Activated CD8-positive, alpha-beta memory T cell treated with anti-CD3 and anti-CD28 coated beads, Interleukin-2, amount 50 U/mL, for 1 hour (primary cell): ENCODE measurements around the gene BRF1.
"Not testable (repeated sequence)": the region's sequence is repeated elsewhere in the genome, so short reads cannot be mapped to it uniquely, and the experiment has no call there.

Source experiments
- DNase-seq: peaks from one replicate; pipeline ENCODE4 v3.0.0-alpha.2; 2020; ENCODE audit errors: extremely low read depth

Gene BRF1

DNA sequence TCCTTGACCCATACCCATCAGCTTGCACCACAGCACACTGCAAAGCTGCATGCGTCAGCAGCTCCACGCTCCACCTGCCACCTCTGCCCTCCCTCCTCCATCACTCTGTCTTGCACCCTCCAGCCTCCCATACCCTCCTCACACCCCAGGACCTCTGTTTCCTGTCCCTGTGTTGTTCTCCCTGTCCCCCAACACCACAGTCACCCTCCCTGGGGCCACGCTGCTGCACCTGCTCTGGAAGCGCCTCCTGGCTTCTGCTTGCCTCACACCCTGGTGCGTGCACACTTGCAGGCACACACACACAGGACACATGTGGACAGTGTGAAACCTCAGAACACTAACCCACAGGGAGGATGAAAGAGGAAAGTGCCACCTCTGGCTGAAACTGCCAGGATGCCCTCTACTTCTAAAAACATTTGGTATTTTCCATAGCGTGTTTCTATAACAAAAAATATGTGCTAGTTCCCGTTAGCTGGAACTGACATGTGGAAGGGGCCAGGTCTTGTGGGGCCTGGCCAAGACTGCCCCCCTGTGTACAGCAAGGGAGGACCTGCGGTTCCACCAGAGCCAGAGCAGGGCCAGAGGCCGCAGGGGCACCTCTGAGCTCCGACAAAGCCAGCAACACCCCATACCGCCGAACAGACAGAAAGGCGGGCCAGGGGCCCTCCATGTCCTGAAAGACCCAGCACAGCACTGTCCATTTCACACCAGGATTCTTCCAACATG is 10.0 kb downstream of the BRF1 start:
- DNase-seq: no peak

DNA sequence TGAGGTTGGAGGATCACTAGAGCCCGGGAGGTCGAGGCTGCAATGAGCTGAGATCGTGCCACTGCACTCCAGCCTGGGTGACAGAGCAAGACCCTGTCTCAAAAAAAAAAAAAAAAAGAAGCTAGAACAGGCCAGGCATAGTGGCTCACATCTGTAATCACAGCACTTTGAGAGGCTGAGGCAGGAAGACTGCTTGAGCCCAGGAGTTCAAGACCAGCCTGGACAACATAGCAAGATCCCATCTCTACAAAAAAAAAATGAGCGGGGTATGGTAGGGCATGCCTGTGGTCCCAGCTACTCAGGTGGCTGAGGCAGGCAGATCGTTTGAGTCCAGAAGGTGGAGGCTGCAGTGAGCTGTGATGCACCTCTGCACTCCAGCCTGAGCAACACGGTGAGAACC is 11.9 kb downstream of the BRF1 start:
- DNase-seq: not testable (repeated sequence)

DNA sequence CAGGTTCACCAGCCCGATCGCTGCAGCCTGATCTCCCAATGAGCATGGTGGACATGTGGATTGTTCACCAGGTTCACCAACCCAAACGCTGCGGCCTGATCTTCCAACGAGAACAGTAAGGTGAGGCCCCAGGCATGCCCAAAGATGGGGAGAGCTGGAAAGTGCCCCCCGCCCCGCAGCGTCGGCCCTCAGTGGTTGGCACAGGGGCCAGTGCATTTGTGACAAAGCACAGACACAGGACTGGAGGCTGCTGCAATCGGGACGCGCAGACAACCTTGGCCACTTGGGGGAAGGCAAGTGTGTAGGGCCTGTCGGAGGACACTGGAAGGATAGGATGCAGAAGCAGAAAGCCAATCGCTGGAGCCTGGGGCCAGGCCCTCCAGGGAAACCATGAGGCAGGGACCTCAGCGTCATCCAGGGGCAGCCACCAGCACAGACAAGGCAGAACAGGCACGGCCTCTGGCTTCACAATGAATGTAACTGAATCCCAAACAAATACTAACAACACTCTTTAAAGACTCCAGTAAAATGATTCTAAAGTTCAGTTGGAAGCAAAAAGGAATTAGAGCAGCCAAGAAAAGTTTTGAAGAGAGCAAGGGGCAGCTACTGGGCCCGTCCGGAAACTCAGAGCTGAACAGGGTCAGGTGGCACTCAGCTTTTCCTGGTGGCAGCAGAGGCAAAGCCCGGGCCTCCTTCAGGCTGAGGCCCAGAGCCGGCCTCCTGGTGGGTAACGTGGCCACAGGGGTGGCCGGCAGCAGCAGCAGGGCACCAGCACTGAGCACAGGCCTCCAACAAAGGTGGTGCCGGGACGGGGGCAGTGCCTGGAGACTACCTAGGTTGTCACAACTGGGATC is 13.3 kb downstream of the BRF1 start:
- no peak for DNase-seq

DNA sequence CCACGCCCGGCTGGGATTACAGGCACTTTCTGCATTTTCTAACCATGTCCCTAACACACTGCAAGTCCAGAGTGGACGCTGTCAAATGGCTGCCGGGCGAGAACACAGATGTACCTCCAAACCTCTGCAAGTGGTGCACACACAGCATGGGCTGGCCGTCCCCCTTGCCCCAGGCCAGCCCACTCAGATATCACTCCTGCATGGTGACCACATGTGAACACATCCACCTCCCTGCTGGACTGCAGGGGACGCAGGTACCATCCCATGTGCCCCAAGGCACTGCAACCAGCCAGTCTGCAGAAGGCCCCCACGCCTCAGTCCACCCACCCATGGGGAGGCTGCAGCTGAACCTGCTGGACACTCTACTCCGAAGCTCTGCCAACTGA is 14.0 kb downstream of the BRF1 start:
- DNase-seq: no peak

DNA sequence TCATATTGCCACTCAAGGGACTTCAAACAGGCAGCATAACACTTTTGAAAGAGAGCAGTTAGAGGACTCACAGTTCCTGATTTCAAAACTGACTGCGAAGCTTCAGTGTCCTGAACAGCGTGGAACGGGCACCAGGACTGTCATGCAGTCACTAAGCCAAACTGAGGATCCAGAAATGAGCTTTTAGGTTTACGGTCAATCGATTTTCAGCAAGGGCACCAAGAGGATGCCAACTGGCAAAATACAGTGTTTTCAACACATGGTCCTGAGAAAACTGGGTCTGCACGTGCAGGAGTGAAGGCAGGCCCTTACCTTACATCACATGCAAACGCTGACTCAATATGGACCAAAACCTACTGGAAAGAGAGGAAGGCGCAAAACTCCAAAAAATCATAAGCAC is 15.6 kb downstream of the BRF1 start:
- no peak for DNase-seq

DNA sequence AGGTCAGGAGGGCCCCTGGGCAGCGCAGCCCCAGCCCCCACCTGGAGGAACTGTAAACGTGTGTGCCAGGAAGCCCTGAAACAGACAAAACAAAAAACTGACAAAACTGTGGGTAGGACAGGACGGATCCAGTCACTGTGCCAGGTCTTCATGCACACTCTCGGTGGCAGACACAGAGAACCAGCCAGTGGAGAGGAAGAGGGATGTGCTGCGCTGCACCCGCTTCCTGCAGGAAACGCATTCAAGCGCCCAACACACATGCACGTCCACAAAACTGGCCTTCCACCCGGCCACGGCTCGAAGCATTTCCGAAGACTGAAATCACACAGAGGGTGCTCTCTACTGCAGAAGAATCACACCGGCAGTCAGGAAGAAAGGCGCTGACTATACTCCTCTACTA is 16.9 kb downstream of the BRF1 start:
- no peak for DNase-seq

DNA sequence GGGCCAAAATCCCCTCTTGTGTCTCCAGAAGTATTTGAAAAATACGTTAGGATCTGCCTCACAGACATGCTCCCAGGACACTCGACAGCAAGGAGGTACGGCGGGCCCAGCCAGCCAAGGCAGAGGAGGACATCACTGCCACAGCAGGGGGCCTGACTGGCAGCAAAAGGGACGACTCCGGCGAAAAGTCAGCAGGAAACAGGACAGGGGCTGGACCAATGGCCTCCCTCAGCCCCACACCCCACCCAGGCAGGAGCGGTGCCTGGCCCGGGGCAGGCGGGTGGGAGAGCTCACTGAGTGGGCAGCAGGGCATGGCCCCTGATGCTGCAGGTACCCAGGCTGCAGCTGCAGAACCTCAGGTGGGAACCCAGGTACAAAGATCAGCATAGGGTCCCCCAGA is 17.8 kb downstream of the BRF1 start:
- DNase-seq: no peak

DNA sequence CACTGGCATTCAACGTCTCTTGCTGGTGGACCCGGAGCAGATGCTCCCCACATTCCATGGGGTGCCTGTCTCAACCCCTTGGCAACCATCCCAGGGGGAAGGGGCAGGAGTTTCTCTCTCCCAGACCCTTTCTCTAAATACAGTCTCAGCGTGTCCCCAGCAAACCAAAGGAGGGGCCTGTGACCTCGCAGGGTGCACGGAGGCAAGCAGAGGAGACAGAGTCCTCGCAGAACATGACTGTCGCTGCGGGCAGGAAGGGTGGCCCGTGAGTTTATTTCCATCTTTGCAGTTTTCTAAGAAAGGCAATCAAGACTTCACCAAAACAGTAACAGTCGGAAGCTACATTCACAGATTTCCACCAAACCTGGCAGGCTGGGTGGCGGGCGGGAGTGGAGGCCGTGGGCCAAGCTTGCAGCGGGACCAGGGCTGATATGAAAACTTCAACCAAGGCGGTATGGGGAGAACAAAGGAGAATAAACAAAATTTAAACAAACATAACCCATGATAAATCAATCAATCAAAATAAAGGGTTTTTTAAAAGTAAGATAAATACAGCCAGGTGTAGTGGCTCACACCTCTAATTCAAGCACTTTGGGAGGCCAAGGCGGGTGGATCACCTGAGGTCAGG is 18.6 kb downstream of the BRF1 start:
- no peak for DNase-seq

DNA sequence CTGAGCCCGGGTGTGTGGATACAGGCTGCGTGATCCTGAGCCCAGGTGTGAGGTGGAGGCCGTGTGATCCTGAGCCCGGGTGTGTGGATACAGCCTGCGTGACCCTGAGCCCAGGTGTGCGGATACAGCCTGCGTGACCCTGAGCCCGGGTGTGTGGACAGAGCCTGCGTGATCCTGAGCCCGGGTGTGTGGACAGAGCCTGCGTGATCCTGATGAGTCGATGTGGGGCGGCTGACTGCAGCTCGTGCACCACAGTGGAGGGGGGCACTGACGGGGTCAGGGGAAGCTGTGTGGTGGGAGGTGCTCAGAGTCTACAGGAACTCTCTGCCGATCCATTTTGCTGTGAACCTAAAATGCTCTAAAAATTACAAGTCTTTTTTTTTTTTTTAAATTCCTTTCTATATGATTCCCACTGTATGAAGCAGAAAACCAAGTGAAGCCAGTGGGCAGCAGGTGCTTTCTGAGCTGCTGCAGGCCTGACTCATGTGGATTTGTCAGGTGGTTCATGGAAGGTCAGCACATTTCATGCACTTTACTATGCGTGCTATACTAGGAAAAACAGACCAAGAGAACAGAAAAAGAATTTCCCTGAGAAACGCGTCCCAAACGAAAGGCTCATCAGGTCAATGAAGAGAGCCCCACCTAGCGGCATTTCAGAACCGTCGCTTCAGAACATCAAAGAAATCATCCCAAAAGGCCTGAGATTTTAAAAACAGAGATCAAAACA is 19.3 kb downstream of the BRF1 start:
- DNase-seq: no peak

DNA sequence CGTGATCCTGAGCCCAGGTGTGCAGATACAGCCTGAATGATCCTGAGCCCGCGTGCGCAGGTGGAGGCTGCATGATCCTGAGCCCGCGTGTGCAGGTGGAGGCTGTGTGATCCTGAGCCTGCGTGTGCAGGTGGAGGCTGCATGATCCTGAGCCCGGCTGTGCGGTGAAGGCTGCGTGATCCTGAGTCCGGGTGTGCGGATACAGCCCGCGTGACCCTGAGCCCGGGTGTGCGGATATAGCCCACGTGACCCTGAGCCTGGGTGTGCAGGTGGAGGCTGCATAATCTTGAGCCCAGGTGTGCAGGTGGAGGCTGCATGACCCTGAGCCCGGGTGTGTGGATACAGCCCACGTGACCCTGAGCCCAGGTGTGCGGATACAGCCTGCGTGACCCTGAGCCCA is 20.3 kb downstream of the BRF1 start:
- no peak for DNase-seq

DNA sequence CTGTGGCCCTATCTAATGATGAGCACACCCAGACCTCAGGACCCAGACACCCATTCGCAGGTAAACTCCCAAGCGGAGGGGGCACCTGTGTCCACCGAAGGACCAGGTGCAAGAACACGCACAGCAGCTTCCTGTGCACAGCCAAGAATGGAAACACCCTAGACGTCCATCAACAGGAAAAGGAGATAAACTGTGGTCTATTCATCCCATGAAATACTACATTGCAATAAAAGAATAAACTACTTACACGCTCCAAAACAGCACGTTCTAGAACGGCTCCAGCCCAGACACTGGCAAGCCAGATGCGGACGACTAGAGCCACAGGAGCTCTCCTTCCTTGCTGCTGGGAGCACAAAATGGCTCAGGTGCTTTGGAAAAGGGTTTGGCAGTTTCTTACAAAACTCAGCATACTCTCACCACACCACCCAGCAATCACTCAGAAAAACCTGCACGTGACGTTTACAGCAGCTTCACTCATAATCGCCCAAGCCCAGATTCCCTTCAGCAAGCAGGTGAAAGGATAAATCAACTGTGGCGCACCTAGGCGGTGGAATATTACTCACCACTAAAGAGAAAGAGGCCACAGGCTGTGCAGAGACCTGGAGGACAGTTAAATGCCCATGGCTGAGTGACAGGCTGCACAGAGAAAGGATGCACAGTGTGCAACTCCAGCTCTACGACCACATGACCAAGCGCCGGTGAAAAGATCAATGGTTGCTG is 21.0 kb downstream of the BRF1 start:
- DNase-seq: no peak

DNA sequence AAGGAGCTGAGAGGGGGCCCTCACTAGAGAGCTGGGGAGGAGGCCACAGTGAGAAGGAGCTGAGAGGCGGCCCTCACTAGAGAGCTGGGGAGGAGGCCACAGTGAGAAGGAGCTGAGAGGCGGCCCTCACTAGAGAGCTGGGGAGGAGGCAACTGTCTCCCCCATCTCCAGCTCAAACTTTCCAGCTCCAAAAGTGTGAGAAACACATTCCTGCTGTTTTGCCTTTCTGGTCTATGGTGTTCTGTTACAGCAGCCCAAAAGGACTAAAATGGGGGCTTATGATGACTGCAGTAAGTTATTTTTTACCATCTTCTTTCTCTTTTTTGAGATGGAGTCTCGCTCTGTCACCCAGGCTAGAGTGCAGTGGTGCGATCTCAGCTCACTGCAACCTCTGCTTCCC is 23.4 kb downstream of the BRF1 start:
- not testable (repeated sequence) for DNase-seq

DNA sequence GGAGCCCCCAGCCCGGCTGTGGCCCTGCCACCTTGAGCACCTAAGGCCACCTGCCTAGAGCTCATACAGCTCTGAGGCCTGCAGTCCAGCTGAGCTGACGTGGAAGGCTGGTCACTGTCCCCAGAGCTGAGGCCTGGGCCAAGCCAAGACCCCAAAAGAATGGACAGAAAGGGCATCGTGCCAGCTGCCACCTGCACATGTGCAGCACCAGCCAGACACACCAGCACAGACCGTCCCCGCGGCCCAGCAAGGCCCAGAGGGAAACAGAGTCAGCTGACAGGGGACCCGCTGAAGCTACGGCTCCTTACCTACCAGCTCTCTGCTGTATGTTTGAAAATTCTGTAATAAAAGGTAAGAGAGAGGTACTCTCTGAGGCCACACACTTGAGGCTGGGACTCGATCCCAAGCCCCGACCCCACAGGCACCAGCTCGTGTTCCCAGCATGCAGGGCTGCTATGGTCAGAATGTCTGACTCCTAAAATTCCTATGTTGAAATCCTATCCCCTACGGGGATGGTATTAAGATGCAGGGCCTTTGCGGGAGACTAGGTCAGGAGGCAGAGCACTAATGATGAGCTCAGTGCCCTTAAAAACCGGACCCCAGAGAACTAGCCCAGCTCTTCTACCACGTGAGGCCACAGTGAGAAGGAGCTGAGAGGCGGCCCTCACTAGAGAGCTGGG is 25.4 kb downstream of the BRF1 start:
- no peak for DNase-seq

DNA sequence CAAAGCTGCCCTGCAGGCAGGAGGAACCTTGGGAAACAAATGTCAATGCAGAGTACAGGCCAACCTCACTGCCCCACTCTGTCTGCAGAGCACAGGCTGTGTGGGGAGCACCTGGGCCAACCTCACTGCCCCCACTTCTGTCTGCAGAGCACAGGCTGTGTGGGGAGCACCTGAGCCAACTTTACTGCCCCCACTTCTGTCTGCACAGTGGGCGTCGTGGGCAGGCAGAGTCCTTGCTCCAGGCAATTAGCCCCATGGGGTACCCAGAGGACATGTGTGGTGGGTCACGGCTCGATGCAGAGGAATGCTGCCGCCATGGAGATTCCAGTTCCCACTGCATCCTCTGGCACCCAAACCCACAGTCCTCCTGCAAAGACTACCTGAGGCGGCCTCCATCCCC is 26.2 kb downstream of the BRF1 start:
- DNase-seq: no peak

DNA sequence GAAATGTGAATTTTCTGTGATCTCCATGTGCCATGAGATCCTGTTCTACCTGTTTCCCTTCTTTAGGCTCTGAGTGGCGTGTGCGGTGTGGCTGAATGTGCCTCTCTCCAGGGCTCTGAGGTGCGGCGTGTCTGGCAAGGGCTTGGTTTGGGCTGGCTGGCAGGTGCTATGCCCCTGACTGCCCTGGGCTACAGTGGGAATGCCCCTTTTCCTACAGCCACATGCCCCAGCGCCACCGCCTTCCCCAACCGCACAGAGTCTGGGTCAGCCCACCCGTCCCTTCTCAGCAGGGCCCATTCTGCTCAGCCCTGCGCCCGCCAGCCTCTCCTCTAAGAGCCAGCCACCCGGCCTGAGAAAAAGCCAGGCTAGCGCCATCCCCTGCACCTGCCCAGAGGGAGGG is 27.7 kb downstream of the BRF1 start:
- DNase-seq: no peak

DNA sequence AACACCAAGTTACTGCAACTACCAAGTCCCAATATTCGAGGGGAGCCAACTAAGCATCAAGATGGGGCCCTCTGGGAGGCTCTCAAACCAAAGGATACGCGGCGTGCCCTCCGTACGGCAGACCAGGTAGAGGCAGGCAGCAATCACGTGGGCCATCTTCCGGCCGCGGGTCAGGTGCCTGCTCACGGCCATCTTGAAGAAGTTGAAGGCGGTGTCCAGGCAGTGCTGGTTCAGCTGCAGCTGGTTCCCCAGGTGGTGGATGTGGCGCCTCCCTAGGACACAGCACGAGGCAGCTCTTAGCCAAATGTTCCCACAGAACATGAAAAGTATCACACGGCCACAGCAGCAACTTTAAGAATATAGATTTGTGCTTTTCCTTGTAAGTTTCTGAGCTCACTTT is 28.2 kb downstream of the BRF1 start:
- DNase-seq: no peak

DNA sequence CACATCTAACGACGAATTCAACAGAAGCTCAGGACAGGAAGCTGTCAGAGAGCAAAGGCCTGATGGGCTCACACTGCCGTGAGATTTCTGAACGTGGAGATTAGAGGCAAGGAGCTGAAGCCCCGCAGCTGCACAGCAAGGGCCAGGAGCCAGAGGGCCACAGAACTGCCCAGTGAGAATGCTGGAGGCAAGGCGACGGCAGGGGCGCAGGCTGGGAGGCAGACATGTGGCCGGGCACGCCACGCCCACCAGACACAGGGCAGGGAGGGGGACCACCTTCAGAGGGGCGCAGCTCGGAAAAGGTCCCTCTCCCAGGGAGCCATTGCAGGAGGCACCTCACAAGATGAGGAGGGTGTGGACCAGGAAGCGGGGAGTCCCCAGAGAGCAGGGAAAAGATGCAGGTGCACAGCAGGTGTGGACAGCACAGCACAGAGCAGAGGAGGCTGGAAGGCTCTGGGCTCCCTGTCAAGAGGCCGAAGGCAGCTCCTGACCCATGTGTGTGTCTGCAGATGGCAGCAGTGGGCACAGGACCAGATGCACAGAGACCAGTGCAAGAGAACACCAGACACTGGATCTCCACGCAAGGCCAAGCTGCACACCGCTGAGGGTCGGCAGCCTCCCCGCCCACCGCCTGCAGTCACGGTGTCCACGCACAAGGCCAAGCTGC is 29.4 kb downstream of the BRF1 start:
- no peak for DNase-seq

DNA sequence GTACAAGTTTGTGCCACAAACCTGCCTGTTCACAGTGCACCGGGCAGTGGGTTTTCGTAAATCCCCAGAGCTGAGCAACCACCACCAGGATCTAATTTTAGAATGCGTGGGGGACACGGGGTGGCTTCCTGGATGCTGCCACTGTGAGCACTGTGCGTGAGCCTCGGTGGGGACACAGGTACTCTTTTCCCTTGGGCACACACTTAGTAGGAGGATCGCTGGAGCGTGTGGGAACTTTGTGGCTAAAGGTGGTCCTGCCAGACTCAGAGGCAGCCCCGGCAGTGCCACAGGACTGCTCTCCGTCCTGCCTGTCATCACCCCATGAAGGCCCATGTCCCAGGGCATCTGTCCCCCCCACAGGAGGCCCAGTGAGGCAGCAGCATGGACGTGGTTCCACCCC is 31.4 kb downstream of the BRF1 start:
- no peak for DNase-seq

DNA sequence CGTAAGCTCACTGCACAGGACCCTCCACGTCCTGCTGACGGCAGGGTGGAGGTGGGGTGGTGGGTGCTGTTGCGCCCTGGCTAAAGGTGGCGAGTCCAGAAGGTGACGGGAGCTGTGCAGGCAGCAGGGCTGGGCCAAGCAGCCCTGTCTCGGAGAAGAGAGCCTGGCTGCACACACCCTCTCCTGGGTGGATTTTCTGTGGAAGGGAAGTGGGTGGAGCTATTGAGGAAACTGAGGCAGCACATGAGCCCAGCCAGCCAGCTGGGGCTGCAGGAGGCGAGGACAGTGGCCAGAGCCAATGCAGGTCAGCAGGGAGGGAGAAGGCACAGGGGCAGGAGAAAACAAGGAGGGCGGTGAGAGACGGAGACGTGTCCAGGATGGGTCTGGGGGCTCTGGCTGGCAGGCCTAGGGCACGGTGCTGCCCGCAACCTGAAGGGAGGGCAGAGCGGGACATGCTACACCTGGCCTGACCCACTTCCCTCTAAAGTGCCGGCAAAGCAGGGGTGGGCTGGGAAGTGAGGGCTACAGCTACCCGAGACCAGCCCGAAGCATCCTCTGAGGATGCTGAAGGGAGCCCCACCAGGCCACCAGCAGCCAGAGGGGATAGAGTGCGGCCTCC is 32.0 kb downstream of the BRF1 start:
- DNase-seq: no peak
